Adipocyte (in vitro differentiated cells): ENCODE data around the gene FAM83C.
A peak's percentile ranks its signal among the peaks of the same experiment; 100 is the strongest.

Experiments used
- DNase-seq: peaks from one replicate; pipeline ENCODE4 v3.0.0-alpha.2; 2015; ENCODE audit warnings: low read depth
- H3K27me3 ChIP-seq: replicated peaks from 2 replicates; pipeline ENCODE4 v1.7.0; 2013; ENCODE audit warnings: mild to moderate bottlenecking, low read length, moderate library complexity; ENCODE audit not compliant: control insufficient read depth, insufficient read depth
- H3K36me3 ChIP-seq: 2 replicates; pipeline ENCODE4 v1.7.0; 2013; ENCODE audit warnings: low read length, mild to moderate bottlenecking, moderate library complexity; ENCODE audit not compliant: control insufficient read depth, insufficient read depth, severe bottlenecking
- H3K4me1 ChIP-seq: 2 replicates; pipeline ENCODE4 v1.7.0; 2013; ENCODE audit warnings: mild to moderate bottlenecking, low read length, moderate library complexity; ENCODE audit not compliant: control insufficient read depth, insufficient read depth
- H3K4me3 ChIP-seq: 2 replicates; pipeline ENCODE4 v1.7.0; 2013; ENCODE audit warnings: mild to moderate bottlenecking, low read length, moderate library complexity
- H3K9ac ChIP-seq: 2 replicates; pipeline ENCODE4 v1.7.0; 2013; ENCODE audit warnings: mild to moderate bottlenecking, low read length, moderate library complexity
- H3K9me3 ChIP-seq: 2 replicates; pipeline ENCODE4 v1.7.0; 2013; ENCODE audit warnings: mild to moderate bottlenecking, low read length, moderate library complexity; ENCODE audit not compliant: control insufficient read depth

Gene FAM83C

GRCh38 chr20:35286077-35286898, 5.9 kb downstream of the FAM83C start:
- no peak overlapping the region for H3K4me3 ChIP-seq
- H3K9me3 ChIP-seq: no peaks in the 10 kb centered on the region
- H3K9ac ChIP-seq: no peak overlapping the region
- peaks cover 10% of the 10 kb centered on the region for H3K27me3 ChIP-seq
- no peaks in the 10 kb centered on the region for H3K36me3 ChIP-seq
- no peak for DNase-seq
- peaks cover 15% of the 10 kb centered on the region for H3K4me1 ChIP-seq

GRCh38 chr20:35285806-35286076, 6.5 kb downstream of the FAM83C start:
- Histone ChIP-seq H3K4me3 (no peak overlapping the region), H3K36me3 (peaks cover 1% of the 10 kb centered on the region), H3K9ac (no peak overlapping the region), H3K4me1 (peaks cover 15% of the 10 kb centered on the region), H3K27me3 (peaks cover 8% of the 10 kb centered on the region), H3K9me3 (no peaks in the 10 kb centered on the region)
- DNase-seq: no peak

- Histone ChIP-seq H3K9ac (peak overlapping the region; percentile 97), H3K36me3 (peaks cover 7% of the 10 kb centered on the region), H3K4me3 (peak overlapping the region; percentile 96), H3K4me1 (peaks cover 15% of the 10 kb centered on the region), H3K27me3 (peaks cover 6% of the 10 kb centered on the region), H3K9me3 (no peaks in the 10 kb centered on the region)
- no peak for DNase-seq
Observed at GRCh38 chr20:35284992-35285805, 7.0 kb downstream of the FAM83C start.

- H3K4me1 ChIP-seq: peaks cover 15% of the 10 kb centered on the region
- peak; percentile 92 for DNase-seq
- peak within 1 kb of the TSS; percentile 97 for H3K9ac ChIP-seq
- peaks cover 5% of the 10 kb centered on the region for H3K27me3 ChIP-seq
- peaks cover 14% of the 10 kb centered on the region for H3K36me3 ChIP-seq
- peak within 1 kb of the TSS; percentile 96 for H3K4me3 ChIP-seq
- no peaks in the 10 kb centered on the region for H3K9me3 ChIP-seq
Observed at GRCh38 chr20:35284267-35284991, 7.8 kb downstream of the FAM83C start, which contains the start of gene EIF6. EIF6 (minus strand) TSS chr20:35284772; CDS start chr20:35284487, 285 bp downstream.

GRCh38 chr20:35283441-35284266, 8.6 kb downstream of the FAM83C start:
- no peaks in the 10 kb centered on the region for H3K9me3 ChIP-seq
- peaks cover 5% of the 10 kb centered on the region for H3K27me3 ChIP-seq
- DNase-seq: peak; percentile 32
- H3K36me3 ChIP-seq: peaks cover 22% of the 10 kb centered on the region
- H3K4me3 ChIP-seq: peak overlapping the region; percentile 96
- peaks cover 15% of the 10 kb centered on the region for H3K4me1 ChIP-seq
- H3K9ac ChIP-seq: peak overlapping the region; percentile 97

DNA sequence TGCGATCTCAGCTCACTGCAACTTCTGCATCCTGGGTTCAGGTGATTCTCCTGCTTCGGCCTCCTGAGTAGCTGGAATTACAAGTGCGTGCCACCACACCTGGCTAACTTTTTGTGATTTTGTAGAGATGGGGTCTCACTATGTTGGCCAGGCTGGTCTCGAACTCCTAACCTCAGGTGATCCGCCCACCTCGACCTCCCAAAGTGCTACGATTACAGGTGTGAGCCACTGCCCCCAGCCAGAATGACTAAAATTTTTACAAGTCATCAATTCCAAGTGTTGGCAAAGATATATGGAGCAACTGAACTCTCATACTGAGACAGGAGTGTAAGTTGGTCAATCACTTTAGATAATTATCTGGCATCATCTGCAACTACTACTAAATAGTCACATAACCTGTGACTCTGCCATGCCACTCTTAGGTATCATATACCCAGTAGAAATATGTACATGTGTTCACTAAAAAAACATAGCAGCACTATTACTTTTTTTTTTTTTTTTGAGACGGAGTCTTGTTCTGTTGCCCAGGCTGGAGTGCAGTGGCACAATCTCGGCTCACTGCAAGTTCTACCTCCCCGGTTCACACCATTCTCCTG, 10.6 kb downstream of the FAM83C start:
- Histone ChIP-seq H3K9ac (no peak overlapping the region), H3K9me3 (no peaks in the 10 kb centered on the region), H3K27me3 (no peaks in the 10 kb centered on the region), H3K4me1 (peaks cover 23% of the 10 kb centered on the region), H3K36me3 (peaks cover 27% of the 10 kb centered on the region), H3K4me3 (no peak overlapping the region)
- no peak for DNase-seq

DNA sequence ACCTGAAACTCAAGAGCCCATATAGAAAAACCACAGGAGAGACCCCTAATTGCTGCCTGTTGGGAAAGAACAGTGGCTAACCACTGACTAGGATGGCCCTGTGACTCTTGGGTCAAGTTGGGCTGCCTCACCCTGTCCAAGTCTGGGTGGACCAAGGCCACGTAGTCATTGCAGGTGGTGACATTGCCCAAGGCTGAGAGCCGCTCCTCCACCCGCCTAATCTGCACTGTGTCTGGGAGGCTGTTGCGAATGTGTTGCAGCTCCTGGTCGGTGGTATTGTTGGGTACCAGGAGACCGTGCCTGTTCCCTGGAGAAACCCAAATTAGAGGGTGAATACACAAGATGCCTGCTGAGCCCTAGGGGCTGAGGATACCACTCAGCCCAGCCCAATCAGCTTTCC, 11.7 kb downstream of the FAM83C start:
- Histone ChIP-seq H3K36me3 (peaks cover 35% of the 10 kb centered on the region), H3K4me1 (peaks cover 33% of the 10 kb centered on the region), H3K27me3 (no peaks in the 10 kb centered on the region), H3K4me3 (no peak overlapping the region), H3K9me3 (no peaks in the 10 kb centered on the region), H3K9ac (no peak overlapping the region)
- DNase-seq: no peak

DNA sequence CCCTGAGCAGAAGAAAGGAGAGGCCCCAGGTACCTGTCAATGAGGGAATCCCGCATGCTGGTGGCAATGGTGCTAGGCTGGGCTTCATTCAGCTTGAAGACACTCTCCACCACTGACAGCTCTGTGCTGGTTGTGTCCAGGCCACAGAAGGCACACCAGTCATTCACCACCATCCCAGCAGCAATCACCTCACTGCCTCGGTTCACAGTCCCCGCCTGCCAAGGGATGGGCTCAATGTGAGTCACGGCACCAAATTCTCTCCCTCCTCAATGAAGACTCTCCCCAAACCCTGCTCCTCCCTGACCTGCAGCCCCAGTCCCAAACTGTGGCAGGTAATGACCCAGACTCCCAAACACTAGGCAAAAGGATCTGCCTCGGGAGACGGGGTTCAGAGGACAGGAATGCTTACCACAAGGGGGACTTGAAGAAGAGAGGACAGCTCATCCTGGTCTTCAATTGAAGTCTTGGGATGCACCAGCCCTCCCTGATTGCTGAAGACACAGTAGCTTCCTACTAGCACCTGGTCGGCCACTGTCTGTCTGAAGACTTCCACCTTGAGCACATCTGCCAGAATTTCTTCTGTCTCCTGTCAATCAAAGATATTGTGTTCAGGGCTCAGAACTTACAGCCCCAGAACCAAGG, 12.6 kb downstream of the FAM83C start:
- Histone ChIP-seq H3K36me3 (peaks cover 39% of the 10 kb centered on the region), H3K4me1 (peaks cover 31% of the 10 kb centered on the region), H3K4me3 (no peak overlapping the region), H3K27me3 (no peaks in the 10 kb centered on the region), H3K9me3 (no peaks in the 10 kb centered on the region), H3K9ac (no peak overlapping the region)
- no peak for DNase-seq

GRCh38 chr20:35279040-35279439, 13.2 kb downstream of the FAM83C start:
- no peak overlapping the region for H3K9ac ChIP-seq
- DNase-seq: no peak
- H3K4me1 ChIP-seq: peaks cover 32% of the 10 kb centered on the region
- H3K27me3 ChIP-seq: no peaks in the 10 kb centered on the region
- no peaks in the 10 kb centered on the region for H3K9me3 ChIP-seq
- peaks cover 40% of the 10 kb centered on the region for H3K36me3 ChIP-seq
- no peak overlapping the region for H3K4me3 ChIP-seq
